ENCODE data around the gene BPIFB2. TPM values are rescaled to one million over a fixed set of nuclear protein-coding genes. Genes with fewer than 3 reads are reported as not detected.

The BPIFB2 gene
- total RNA-seq, 1 donor from 2014 or later: not detected

DNA sequence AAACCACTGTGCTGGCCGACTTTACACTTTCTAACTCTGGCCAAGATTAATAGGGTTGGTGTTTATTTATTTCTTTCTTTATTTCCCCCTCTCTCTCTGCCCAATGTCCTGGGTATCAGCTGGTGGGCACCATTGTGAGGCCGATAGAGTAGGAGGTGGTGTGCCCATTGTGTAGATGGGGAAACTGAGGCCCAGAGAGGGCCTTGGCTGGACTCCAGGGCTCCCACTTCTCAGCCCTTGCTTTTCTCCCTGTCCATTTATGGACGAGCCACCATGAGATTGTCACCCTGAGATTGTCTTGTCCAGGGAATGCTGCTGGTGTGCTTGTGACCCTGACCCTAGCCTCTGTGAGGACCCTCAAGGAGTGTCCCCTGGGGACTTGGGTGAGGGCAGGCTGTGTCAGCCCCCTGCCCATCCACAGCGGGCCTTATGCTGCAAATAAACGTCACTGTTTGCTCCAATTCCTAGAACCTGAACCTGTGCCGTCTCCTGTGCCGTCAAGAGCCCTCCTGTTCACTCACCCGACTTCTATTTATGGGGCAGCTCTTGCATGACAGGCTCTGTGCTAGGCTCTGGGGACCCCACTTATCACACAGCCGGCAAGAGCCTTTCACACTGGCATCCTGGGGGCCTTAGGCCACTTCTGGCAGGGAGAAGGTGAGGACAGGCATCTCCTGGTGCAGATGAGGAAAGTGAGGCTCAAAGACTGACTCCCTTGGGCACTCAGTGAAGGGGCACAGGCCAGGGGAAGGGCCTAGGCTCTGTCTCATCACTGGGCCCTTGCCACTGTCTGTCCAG, 28.1 kb upstream of the BPIFB2 start:
- no peak for DNase-seq (ENCODE audit: low spot score)
- TF ChIP-seq CTCF (IDR thresholded peaks at IDR 0.05; ENCODE audit: unreplicated experiment): no peak
- Mint-ChIP-seq H3K36me3 (ENCODE audit: low read depth, unreplicated experiment) (peaks cover 6% of the 10 kb centered on the region), H3K9me3 (ENCODE audit: unreplicated experiment) (no peaks in the 10 kb centered on the region), H3K4me1 (ENCODE audit: unreplicated experiment) (peaks cover 8% of the 10 kb centered on the region), H3K4me3 (ENCODE audit: unreplicated experiment) (no peak overlapping the region), H3K27me3 (ENCODE audit: unreplicated experiment) (peaks cover 2% of the 10 kb centered on the region), H3K27ac (ENCODE audit: unreplicated experiment) (no peak overlapping the region)

DNA sequence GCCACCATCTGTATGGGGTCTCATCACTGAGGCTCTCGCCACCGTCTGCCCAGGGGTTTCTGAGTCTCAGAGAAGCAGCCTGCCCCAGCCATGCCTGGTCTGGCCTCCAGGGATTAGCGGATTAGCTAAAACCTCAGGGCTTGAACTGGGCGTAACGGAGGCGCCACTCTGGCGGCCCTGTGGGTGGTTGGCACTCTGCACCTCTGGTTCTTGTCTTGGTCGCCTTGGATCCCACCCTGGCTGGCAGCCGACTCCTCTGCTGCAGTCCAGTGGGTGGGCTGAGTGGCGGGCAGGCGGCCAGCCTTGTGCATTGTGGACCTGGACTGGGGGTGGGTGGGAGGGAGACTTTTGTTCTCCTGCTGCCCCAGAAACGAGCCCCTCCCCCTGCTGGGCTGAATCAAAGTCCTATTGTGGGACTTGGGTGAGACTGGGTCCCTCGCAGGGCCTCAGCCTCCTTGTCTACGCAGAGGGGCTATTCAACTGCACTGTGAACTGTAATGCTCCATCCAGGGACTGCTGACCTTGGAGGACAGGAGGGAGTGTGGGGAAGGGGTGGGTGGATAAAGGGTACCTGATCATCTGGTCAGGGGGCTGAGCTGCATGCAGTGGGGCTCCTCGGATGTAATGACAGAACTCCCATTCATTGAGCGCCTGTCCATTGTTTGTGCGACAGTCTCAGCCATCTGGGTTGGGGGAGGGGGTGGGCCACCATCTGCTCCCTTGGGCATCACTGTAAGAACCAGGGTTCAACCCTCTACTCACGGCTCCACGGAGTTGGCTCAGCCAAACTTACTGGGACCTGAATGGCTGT, 27.2 kb upstream of the BPIFB2 start:
- H3K4me3 Mint-ChIP-seq (ENCODE audit: unreplicated experiment): no peak overlapping the region
- no peak for TF ChIP-seq CTCF (IDR thresholded peaks at IDR 0.05; ENCODE audit: unreplicated experiment)
- H3K27me3 Mint-ChIP-seq (ENCODE audit: unreplicated experiment): peaks cover 3% of the 10 kb centered on the region
- H3K36me3 Mint-ChIP-seq (ENCODE audit: low read depth, unreplicated experiment): peaks cover 6% of the 10 kb centered on the region
- DNase-seq (ENCODE audit: low spot score): no peak
- peaks cover 2% of the 10 kb centered on the region for H3K4me1 Mint-ChIP-seq (ENCODE audit: unreplicated experiment)
- no peaks in the 10 kb centered on the region for H3K9me3 Mint-ChIP-seq (ENCODE audit: unreplicated experiment)
- no peak overlapping the region for H3K27ac Mint-ChIP-seq (ENCODE audit: unreplicated experiment)

DNA sequence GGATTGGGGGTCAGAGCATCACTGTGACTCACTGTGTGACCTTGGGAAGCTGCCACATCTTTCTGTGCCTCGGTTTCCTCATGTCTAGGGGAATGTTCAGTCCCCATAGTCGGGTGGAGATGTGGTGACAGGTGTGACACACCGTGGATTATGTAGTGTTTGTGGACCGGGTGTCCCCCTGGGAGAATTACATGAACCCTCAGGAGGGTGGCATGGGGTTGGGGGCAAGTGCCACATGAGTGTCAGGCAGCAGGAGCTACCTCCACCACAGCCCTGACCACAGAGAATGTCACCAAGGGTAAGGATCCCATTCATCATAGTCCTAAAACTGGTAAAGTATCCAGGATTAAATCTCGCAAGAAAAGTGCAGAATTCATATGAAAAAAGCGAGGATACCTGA, 26.5 kb upstream of the BPIFB2 start:
- Mint-ChIP-seq H3K36me3 (ENCODE audit: low read depth, unreplicated experiment) (peaks cover 6% of the 10 kb centered on the region), H3K4me1 (ENCODE audit: unreplicated experiment) (peaks cover 2% of the 10 kb centered on the region), H3K27me3 (ENCODE audit: unreplicated experiment) (peaks cover 3% of the 10 kb centered on the region), H3K4me3 (ENCODE audit: unreplicated experiment) (no peak overlapping the region), H3K9me3 (ENCODE audit: unreplicated experiment) (no peaks in the 10 kb centered on the region), H3K27ac (ENCODE audit: unreplicated experiment) (no peak overlapping the region)
- TF ChIP-seq CTCF (IDR thresholded peaks at IDR 0.05; ENCODE audit: unreplicated experiment): no peak
- DNase-seq (ENCODE audit: low spot score): no peak

- Mint-ChIP-seq H3K36me3 (ENCODE audit: low read depth, unreplicated experiment) (no peaks in the 10 kb centered on the region), H3K4me1 (ENCODE audit: unreplicated experiment) (no peaks in the 10 kb centered on the region), H3K9me3 (ENCODE audit: unreplicated experiment) (no peaks in the 10 kb centered on the region), H3K27ac (ENCODE audit: unreplicated experiment) (no peak overlapping the region), H3K27me3 (ENCODE audit: unreplicated experiment) (peaks cover 3% of the 10 kb centered on the region), H3K4me3 (ENCODE audit: unreplicated experiment) (no peak overlapping the region)
- no peak for DNase-seq (ENCODE audit: low spot score)
- no peak for TF ChIP-seq CTCF (IDR thresholded peaks at IDR 0.05; ENCODE audit: unreplicated experiment)
These were observed 24.7 kb upstream of the BPIFB2 start for GRCh38 chr20:32982617-32983458.

Data from endothelial cell (in vitro differentiated cells).